HG03064 (cell line): ENCODE data around the gene ELAVL2.
"Not testable (repeated sequence)": the region's sequence is repeated elsewhere in the genome, so short reads cannot be mapped to it uniquely, and the experiment has no call there.

Experiments
- ATAC-seq: cut with Tn5 transposase; IDR thresholded peaks from one replicate; pipeline ENCODE4 v1.9.1; 2021; ENCODE audit warnings: low read depth; ENCODE audit not compliant: unreplicated experiment

ELAVL2 gene

GRCh38 chr9:23730364-23730763, 95.7 kb downstream of the ELAVL2 start:
- no peak for ATAC-seq

- no peak for ATAC-seq
These were observed 97.3 kb downstream of the ELAVL2 start for GRCh38 chr9:23728736-23729135.

GRCh38 chr9:23725279-23725946, 100.6 kb downstream of the ELAVL2 start:
- no peak for ATAC-seq

GRCh38 chr9:23723672-23724071, 102.4 kb downstream of the ELAVL2 start:
- ATAC-seq, result no peak

- not testable (repeated sequence) for ATAC-seq
These were observed 103.0 kb downstream of the ELAVL2 start for GRCh38 chr9:23723048-23723447.

- no peak for ATAC-seq
These were observed 104.6 kb downstream of the ELAVL2 start for GRCh38 chr9:23721466-23721865.

GRCh38 chr9:23717505-23717904, 108.5 kb downstream of the ELAVL2 start:
- ATAC-seq, result no peak

- no peak for ATAC-seq
These were observed 118.8 kb downstream of the ELAVL2 start for GRCh38 chr9:23707249-23707648.

GRCh38 chr9:23702311-23702922, 123.6 kb downstream of the ELAVL2 start:
- ATAC-seq, result no peak

GRCh38 chr9:23701291-23701690, 124.7 kb downstream of the ELAVL2 start:
- no peak for ATAC-seq

- no peak for ATAC-seq
These were observed 125.7 kb downstream of the ELAVL2 start for GRCh38 chr9:23700359-23700758.

- ATAC-seq, result no peak
These were observed 127.9 kb downstream of the ELAVL2 start for GRCh38 chr9:23698161-23698560.

- ATAC-seq, result no peak
These were observed 130.5 kb downstream of the ELAVL2 start for GRCh38 chr9:23695572-23695971.

GRCh38 chr9:23693374-23693773, 132.7 kb downstream of the ELAVL2 start:
- ATAC-seq, result no peak

GRCh38 chr9:23686896-23687295, 139.1 kb downstream of the ELAVL2 start:
- ATAC-seq, result no peak

- no peak for ATAC-seq
These were observed 139.8 kb downstream of the ELAVL2 start for GRCh38 chr9:23686257-23686656.

- no peak for ATAC-seq
These were observed 142.4 kb downstream of the ELAVL2 start for GRCh38 chr9:23683611-23684061.

- ATAC-seq, result no peak
These were observed 143.1 kb downstream of the ELAVL2 start for GRCh38 chr9:23682891-23683431.

GRCh38 chr9:23682352-23682751, 143.7 kb downstream of the ELAVL2 start:
- ATAC-seq, result no peak

- ATAC-seq, result no peak
These were observed 148.6 kb downstream of the ELAVL2 start for GRCh38 chr9:23677446-23677845.

GRCh38 chr9:23674016-23674585, 151.9 kb downstream of the ELAVL2 start:
- no peak for ATAC-seq

GRCh38 chr9:23672151-23672550, 153.9 kb downstream of the ELAVL2 start:
- ATAC-seq, result no peak
